Eye (tissue), 1 donor: ENCODE results near the gene MBD3L2.
"Not testable (repeated sequence)": the region's sequence is repeated elsewhere in the genome, so short reads cannot be mapped to it uniquely, and the experiment has no call there.

Experiments
- DNase-seq: peaks from one replicate; pipeline ENCODE4 v3.0.0-alpha.2; 2015

MBD3L2 gene

GRCh38 chr19:7049021-7049420 is at the start of gene MBD3L2:
TSS of gene MBD3L2 (plus strand) at chr19:7049321. CDS start at chr19:7049374, 53 bp downstream.
- DNase-seq, result not testable (repeated sequence)

- no peak for DNase-seq
Observed at GRCh38 chr19:6999933-7000332, 49.2 kb upstream of the MBD3L2 start.

DNA sequence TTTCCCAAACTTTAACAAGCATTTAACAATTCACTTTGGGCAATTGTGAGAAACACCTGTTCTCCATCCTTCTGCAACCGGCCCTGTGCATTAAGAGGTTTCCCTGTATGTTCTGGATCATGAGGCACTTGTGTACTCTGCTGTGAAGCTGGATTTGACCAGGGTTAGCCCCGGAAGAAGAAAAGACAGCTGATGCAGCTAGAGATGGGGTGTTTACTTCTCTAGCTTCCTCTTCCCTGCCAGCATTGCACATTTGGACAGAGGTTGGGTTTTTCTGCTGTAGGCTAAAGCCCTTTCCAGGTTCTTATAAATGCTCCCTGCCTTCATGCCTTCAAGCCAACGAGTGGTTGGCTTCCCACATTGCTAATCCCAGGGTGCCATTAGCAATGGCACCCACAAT is 48.8 kb upstream of the MBD3L2 start:
- DNase-seq, result no peak

- no peak for DNase-seq
Observed at GRCh38 chr19:7000816-7001215, 48.3 kb upstream of the MBD3L2 start.

DNA sequence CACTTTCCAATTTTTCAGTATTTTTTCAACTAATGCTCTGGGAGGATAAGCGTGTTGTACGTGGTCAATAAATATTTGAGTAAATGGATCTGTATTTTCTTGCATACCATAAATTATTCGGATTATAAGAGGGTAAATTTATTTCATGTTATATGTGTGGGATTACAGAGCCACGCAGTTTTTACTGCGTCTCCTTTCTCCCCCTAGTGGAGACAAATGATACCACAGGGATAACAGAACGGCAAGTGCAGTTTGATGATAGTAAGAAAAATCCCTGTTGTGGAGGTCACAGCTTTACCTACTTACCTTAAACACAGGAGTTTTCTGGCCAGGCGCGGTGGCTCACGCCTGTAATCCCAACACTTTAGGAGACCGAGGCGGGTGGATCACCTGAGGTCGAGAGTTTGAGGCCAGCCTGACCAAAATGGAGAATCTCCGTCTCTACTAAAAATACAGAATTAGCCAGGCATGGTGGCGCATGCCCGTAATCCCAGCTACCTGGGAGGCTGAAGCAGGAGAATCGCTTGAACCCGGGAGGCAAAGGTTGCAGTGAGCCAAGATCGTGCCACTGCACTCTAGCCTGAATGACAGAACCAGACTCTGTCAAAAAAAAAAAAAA is 44.7 kb upstream of the MBD3L2 start:
- DNase-seq, result peak; percentile 25

- no peak for DNase-seq
Observed at GRCh38 chr19:7006135-7006704, 42.9 kb upstream of the MBD3L2 start.

DNA sequence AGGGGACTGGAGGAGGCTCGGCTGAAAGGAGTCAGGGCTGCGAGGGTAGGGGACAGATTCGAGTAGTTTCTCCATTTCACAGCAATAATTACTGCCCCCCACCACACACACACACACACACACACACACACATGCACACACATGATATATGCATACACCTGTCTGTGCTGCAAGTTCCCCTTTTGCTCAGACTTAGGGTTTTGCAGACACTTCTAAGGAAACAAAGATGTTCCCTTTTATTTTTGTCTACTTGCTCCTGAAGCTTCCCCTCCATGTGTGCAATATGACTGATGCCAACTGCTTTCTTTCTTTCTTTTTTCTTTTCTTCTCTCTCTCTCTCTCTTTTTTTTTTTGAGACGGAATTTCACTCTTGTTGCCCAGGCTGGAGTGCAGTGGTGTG is 41.3 kb upstream of the MBD3L2 start:
- DNase-seq, result no peak

DNA sequence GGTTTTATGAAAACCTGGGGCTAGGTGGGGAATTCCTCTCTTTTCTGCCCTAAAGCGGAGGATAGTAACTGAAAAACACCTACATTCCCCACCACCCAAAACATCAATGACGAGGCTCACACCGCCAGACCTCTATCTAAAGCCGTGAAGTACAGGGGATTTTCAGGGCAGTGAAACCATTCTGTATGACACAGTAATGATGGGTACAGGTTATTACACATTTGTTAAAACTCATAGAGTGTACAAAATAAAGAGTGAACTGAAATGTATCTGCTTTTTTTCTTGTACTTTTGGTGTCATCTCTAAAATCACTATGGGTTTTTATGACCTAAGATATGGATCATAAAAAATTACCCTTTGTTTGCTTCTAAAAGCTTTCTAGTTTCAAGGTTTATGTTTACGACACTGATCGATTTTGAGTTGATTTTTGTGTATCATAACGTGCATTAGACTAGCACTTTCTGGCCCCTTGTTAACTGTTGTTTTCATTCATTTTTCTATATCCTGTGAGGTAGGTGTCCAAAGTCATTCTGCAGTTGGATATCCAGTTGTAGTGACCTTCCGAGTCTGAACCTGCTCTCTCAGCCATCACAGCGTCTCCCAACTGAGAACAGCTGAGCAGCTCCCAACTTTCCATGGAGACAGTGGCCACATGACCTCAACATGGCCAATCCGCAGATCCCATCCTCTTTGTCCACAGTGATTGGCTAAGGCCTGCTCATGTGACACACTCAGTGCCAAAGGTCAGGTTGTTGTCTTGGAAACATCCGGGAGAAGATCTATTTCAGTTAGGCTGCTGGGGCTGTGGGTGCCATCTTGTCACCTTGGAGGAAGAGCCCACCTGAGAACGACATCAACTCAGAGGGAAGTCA is 38.2 kb upstream of the MBD3L2 start:
- DNase-seq, result no peak

DNA sequence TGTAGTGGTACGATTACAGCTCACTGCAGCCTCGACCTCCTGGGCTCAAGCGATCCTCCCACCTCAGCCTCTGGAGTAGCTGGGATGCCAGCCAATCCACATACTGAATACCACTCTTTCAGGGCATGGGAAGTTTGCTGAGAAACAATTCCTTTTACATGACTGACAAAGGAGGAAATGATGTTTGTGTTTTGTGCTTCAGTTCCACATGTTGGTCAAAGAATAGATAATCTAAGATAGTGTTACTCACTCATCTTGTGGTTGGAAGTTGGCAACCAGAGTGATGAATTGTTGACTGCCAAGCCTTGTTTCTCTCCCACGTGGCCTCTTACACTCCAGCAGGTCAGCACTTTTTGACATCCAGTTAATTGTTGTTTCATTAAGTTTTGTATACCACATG is 35.4 kb upstream of the MBD3L2 start:
- no peak for DNase-seq

DNA sequence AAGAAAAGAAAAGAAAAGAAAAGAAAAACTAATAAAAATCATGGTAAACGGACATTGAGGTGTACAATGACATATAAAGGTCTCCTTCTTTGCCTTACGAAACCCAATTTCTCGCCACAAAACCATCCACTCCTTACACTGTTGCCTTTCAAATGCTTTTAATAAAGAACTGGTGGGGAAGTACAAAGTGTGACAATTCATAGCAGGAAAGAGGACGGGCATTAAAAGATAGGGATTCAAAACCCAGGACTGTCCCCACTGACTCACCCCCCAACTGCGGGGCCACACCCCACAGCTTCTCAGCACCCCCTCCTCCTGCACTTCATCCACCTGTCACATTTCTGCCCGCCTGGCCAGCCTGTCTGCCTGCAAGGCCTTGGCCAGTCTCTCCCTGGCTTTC is 30.3 kb upstream of the MBD3L2 start:
- DNase-seq, result no peak

DNA sequence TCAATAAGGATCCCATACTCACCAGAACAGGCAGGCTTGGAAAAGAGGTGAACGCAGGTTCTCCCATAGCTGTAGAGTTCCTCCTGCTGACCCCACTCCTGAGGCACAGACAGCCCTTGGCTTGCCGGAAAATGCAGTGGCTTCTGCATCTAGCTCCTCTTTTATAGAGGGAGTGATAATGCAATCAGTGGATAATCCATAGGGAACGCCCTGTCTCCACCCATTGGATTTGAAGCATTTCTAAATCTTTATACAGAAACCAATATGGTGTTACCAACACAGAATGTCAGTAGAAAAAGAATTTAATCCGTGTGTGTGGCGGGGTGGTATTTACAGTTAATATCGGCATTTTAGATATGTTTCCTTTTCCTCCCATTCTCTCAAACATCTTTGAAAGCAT is 27.8 kb upstream of the MBD3L2 start, which contains the start of gene MBD3L2B:
MBD3L2B (minus strand) TSS at position 101 of the 400 bp plus-strand sequence; CDS start at position 67, 34 bp downstream.
- DNase-seq, result not testable (repeated sequence)

GRCh38 chr19:7028790-7029189 is 20.3 kb upstream of the MBD3L2 start:
- DNase-seq, result not testable (repeated sequence)

DNA sequence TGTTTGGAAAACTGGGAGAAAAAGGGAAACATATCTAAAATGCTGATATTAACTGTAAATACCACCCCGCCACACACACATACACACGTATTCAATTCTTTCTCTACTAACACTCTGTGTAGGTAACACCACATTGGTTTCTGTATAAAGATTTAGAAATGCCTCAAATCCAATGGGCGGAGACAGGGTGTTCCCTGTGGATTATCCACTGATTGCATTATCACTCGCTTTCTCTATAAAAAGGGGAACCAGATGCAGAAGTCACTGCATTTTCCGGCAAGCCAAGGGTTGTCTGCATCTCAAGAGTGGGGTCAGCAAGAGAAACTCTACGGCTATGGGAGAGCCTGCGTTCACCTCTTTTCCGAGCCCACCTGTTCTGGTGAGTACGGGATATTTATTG is 18.8 kb upstream of the MBD3L2 start, which contains the start of gene MBD3L5:
MBD3L5 (plus strand) TSS at position 301 of the 400 bp plus-strand sequence; CDS start at position 335, 34 bp downstream.
- not testable (repeated sequence) for DNase-seq

DNA sequence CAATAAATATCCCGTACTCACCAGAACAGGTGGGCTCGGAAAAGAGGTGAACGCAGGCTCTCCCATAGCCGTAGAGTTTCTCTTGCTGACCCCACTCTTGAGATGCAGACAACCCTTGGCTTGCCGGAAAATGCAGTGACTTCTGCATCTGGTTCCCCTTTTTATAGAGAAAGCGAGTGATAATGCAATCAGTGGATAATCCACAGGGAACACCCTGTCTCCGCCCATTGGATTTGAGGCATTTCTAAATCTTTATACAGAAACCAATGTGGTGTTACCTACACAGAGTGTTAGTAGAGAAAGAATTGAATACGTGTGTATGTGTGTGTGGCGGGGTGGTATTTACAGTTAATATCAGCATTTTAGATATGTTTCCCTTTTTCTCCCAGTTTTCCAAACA is 9.0 kb upstream of the MBD3L2 start, which contains the start of gene MBD3L4:
MBD3L4 (minus strand) TSS at position 101 of the 400 bp plus-strand sequence; CDS start at position 66, 35 bp downstream.
- DNase-seq, result not testable (repeated sequence)

DNA sequence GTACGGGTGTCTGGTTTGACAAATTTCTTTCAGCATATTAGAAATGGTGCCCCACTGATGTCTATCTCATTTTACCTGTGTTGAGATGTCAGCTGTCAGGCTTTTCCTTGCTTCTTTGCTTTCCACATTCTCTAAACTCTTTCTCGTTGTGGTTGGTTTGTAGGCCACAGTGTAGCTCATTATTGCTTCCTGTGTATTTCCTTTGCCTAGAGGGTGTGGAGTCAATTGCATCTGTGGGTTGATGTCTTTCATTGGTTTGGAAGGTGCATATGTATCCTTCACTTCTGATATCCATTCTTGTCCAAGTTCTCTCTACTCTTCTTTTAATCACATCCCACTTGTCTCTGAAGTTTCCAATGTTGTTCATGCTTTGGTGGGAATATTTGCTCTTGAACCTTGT is 7.6 kb upstream of the MBD3L2 start:
- DNase-seq, result not testable (repeated sequence)

DNA sequence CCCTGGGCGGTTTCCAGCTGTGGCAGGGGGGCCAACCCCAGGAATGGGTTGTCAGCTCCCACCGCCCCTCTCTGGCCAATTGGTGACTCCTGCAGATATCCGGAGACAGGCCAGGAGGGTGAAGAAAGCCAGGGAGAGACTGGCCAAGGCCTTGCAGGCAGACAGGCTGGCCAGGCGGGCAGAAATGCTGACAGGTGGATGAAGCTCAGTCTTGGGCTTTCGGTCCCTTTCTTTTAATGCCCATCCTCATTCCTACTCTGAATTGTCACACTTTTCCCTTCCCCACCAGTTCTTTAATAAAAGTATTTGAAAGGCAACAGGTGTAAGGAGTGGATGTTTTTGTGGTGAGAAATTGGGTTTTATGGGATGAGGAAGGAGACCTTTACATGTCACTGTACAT is 2.3 kb downstream of the MBD3L2 start:
- DNase-seq, result not testable (repeated sequence)

DNA sequence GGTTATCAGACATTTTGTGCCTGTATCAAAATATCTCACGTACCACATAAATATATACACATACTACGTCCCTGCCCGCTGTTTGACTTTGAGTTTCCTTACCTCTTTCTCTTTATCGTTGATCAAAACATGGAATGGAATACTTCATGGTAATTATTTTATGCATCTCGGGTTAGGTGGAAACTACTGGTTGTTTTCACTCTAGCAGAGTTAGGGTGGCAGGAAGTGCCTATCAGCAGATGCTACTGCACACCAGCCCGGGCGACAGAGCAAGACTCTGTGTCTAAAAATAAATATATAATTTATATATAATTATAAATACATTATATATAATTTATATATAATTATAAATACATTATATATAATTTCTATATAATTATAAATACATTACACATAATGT is 3.8 kb downstream of the MBD3L2 start:
- DNase-seq, result peak; percentile 4

DNA sequence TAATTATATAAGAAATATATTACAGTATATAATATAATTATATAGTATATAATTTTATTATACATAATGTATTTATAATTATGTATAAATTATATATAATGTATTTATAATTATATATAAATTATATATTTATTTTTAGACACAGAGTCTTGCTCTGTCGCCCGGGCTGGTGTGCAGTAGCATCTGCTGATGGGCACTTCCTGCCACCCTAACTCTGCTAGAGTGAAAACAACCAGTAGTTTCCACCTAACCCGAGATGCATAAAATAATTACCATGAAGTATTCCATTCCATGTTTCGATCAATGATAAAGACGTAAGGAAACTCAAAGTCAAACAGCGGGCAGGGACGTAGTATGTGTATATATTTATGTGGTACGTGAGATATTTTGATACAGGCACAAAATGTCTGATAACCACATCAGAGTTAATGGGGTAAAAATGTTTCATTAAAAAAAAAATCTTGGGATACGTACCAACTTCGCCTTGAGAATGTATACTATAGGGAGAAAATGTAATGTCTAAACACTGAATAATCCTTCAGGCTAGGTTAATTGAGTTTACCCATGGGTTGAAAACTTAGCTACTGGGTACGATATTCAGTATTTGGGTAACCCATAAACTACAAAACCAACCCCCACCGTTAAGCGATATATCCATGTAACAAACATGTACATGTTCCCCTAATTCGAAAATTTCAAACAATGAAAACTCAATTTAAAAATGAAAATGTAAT is 5.7 kb downstream of the MBD3L2 start:
- DNase-seq, result not testable (repeated sequence)

DNA sequence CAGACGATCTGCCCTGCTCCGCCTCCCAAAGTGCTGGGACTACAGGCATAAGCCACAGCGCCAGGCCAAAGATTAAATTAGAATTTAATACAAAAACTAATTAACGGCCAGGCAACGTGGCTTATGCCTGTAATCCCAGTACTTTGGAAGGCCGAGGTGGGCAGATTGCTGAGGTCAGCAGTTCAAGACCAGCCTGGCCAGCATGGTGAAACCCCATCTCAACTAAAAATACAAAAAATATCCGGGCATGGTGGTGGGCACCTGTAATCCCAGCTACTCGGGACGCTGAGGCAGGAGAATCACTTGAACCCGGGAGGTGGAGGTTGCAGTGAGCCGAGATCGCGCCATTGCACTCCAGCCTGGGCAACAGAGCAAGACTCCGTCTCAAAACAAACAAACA is 6.6 kb downstream of the MBD3L2 start:
- not testable (repeated sequence) for DNase-seq

GRCh38 chr19:7056371-7056770 is 7.2 kb downstream of the MBD3L2 start:
- DNase-seq, result not testable (repeated sequence)

DNA sequence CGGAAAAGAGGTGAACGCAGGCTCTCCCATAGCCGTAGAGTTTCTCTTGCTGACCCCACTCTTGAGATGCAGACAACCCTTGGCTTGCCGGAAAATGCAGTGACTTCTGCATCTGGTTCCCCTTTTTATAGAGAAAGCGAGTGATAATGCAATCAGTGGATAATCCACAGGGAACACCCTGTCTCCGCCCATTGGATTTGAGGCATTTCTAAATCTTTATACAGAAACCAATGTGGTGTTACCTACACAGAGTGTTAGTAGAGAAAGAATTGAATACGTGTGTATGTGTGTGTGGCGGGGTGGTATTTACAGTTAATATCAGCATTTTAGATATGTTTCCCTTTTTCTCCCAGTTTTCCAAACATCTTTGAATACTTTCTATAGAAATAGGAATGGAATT is 9.5 kb downstream of the MBD3L2 start, which contains the start of gene MBD3L3:
MBD3L3 (minus strand) TSS at position 101 of the 400 bp plus-strand sequence; CDS start at position 30, 71 bp downstream.
- DNase-seq, result not testable (repeated sequence)

- DNase-seq, result not testable (repeated sequence)
Observed at GRCh38 chr19:7059977-7060376, 10.9 kb downstream of the MBD3L2 start.
